HL-60 (cell line): ENCODE measurements around the gene CFAP90.

Experiments used
- TF ChIP-seq, protein P1 (sequence below): IDR thresholded peaks from one replicate; pipeline ENCODE4 v1.5.1; 2011; ENCODE audit warnings: low read length, control low read depth, inconsistent platforms; ENCODE audit not compliant: insufficient read depth
- TF ChIP-seq, protein P2 (sequence below): IDR thresholded peaks from 2 replicates; pipeline ENCODE4 v1.6.1; 2012; ENCODE audit warnings: low read depth; ENCODE audit not compliant: insufficient replicate concordance

DNA sequence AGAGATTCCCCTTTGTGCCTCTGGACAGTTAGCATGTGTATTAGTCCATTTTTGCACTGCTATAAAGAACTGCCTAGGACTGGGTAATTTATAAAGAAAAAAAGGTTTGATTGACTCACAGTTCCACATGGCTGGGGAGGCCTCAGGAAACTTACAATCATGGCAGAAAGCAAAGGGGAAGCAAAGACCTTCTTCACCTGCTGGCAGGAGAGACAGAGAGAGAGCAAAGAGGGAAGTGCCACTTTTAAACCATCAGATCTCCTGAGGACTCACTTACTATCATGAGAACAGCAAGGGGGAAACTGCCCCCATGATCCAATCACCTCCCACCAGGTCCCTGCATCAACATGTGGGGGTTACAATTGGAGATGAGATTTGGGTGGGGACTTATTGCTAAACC, 6.0 kb downstream of the CFAP90 start:
- TF ChIP-seq, protein P1, sequence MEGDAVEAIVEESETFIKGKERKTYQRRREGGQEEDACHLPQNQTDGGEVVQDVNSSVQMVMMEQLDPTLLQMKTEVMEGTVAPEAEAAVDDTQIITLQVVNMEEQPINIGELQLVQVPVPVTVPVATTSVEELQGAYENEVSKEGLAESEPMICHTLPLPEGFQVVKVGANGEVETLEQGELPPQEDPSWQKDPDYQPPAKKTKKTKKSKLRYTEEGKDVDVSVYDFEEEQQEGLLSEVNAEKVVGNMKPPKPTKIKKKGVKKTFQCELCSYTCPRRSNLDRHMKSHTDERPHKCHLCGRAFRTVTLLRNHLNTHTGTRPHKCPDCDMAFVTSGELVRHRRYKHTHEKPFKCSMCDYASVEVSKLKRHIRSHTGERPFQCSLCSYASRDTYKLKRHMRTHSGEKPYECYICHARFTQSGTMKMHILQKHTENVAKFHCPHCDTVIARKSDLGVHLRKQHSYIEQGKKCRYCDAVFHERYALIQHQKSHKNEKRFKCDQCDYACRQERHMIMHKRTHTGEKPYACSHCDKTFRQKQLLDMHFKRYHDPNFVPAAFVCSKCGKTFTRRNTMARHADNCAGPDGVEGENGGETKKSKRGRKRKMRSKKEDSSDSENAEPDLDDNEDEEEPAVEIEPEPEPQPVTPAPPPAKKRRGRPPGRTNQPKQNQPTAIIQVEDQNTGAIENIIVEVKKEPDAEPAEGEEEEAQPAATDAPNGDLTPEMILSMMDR: no peak
- TF ChIP-seq, protein P2, sequence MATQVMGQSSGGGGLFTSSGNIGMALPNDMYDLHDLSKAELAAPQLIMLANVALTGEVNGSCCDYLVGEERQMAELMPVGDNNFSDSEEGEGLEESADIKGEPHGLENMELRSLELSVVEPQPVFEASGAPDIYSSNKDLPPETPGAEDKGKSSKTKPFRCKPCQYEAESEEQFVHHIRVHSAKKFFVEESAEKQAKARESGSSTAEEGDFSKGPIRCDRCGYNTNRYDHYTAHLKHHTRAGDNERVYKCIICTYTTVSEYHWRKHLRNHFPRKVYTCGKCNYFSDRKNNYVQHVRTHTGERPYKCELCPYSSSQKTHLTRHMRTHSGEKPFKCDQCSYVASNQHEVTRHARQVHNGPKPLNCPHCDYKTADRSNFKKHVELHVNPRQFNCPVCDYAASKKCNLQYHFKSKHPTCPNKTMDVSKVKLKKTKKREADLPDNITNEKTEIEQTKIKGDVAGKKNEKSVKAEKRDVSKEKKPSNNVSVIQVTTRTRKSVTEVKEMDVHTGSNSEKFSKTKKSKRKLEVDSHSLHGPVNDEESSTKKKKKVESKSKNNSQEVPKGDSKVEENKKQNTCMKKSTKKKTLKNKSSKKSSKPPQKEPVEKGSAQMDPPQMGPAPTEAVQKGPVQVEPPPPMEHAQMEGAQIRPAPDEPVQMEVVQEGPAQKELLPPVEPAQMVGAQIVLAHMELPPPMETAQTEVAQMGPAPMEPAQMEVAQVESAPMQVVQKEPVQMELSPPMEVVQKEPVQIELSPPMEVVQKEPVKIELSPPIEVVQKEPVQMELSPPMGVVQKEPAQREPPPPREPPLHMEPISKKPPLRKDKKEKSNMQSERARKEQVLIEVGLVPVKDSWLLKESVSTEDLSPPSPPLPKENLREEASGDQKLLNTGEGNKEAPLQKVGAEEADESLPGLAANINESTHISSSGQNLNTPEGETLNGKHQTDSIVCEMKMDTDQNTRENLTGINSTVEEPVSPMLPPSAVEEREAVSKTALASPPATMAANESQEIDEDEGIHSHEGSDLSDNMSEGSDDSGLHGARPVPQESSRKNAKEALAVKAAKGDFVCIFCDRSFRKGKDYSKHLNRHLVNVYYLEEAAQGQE: no peak
